SU-DHL-6 (cell line): Measurements from ENCODE around the gene TRIM61.
"Not testable (repeated sequence)": the region's sequence is repeated elsewhere in the genome, so short reads cannot be mapped to it uniquely, and the experiment has no call there.

Experiments
- H2AFZ ChIP-seq: fragments of 200-600 bp; sonication (generic); 2 replicates; pipeline ENCODE4 v1.6.1; 2014; ENCODE audit warnings: low read depth, mild to moderate bottlenecking, moderate library complexity, mixed read lengths, antibody characterized with exemption, low read length; ENCODE audit not compliant: severe bottlenecking
- H3F3A ChIP-seq: fragments of 200-600 bp; shearing (Covaris generic); 2 replicates; pipeline ENCODE4 v1.6.0; 2016; ENCODE audit warnings: antibody characterized with exemption, mild to moderate bottlenecking; ENCODE audit not compliant: insufficient read depth
- H3K27ac ChIP-seq: fragments of 200-600 bp; sonication (generic); 2 replicates; pipeline ENCODE4 v1.5.1; 2016; ENCODE audit warnings: low read depth, mild to moderate bottlenecking, low read length, moderate library complexity, mixed read lengths
- H3K27me3 ChIP-seq: fragments of 200-600 bp; sonication (generic), shearing (Covaris generic); 2 replicates; pipeline ENCODE4 v1.6.0; 2014; ENCODE audit warnings: mild to moderate bottlenecking, low read length
- H3K36me3 ChIP-seq: fragments of 200-600 bp; sonication (generic); 2 replicates; pipeline ENCODE4 v1.6.1; 2014; ENCODE audit warnings: mild to moderate bottlenecking, low read length, mixed read lengths
- H3K4me2 ChIP-seq: fragments of 300-600, 200-600 bp; shearing (Covaris generic), sonication (generic); 2 replicates; pipeline ENCODE4 v1.6.0; 2014; ENCODE audit warnings: low read length, low read depth, mild to moderate bottlenecking; ENCODE audit not compliant: poor library complexity, severe bottlenecking
- H3K4me3 ChIP-seq: fragments of 200-600 bp; sonication (generic); 2 replicates; pipeline ENCODE4 v1.5.1; 2014; ENCODE audit warnings: antibody characterized with exemption, low read length, mild to moderate bottlenecking, mixed read lengths; ENCODE audit not compliant: insufficient read depth, poor library complexity, severe bottlenecking
- H3K79me2 ChIP-seq: fragments of 200-600 bp; sonication (generic); 2 replicates; pipeline ENCODE4 v1.6.1; 2014; ENCODE audit warnings: mild to moderate bottlenecking, low read length, moderate library complexity; ENCODE audit not compliant: insufficient read depth
- H3K9ac ChIP-seq: fragments of 200-600 bp; sonication (generic); 2 replicates; pipeline ENCODE4 v1.7.0; 2014; ENCODE audit warnings: mild to moderate bottlenecking, low read length
- H3K9me2 ChIP-seq: fragments of 200-600 bp; sonication (generic); replicated peaks from 2 replicates; pipeline ENCODE4 v1.6.1; 2014; ENCODE audit warnings: low read length; ENCODE audit not compliant: insufficient read depth
- H3K9me3 ChIP-seq: fragments of 200-600 bp; sonication (generic); 2 replicates; pipeline ENCODE4 v1.6.1; 2014; ENCODE audit warnings: low read length, mixed read lengths; ENCODE audit not compliant: insufficient read depth
- H4K20me1 ChIP-seq: fragments of 200-600 bp; sonication (generic); 2 replicates; pipeline ENCODE4 v1.6.1; 2014; ENCODE audit warnings: low read depth, mild to moderate bottlenecking, antibody characterized with exemption, low read length, moderate library complexity, mixed read lengths
- CTCF ChIP-seq: fragments of 200-600 bp; sonication (generic); IDR thresholded peaks from one replicate; pipeline ENCODE4 v1.5.1; 2017; ENCODE audit warnings: antibody characterized with exemption, mild to moderate bottlenecking, low read length, moderate library complexity; ENCODE audit not compliant: insufficient read depth, poor library complexity, severe bottlenecking
- EZH2phosphoT487 ChIP-seq: fragments of 200-600 bp; sonication (generic), shearing (Covaris generic); conservative IDR thresholded peaks from 2 replicates; pipeline ENCODE4 v1.6.1; 2018; ENCODE audit warnings: mild to moderate bottlenecking, antibody characterized with exemption, low read length, moderate library complexity, mixed read lengths

Gene TRIM61

DNA sequence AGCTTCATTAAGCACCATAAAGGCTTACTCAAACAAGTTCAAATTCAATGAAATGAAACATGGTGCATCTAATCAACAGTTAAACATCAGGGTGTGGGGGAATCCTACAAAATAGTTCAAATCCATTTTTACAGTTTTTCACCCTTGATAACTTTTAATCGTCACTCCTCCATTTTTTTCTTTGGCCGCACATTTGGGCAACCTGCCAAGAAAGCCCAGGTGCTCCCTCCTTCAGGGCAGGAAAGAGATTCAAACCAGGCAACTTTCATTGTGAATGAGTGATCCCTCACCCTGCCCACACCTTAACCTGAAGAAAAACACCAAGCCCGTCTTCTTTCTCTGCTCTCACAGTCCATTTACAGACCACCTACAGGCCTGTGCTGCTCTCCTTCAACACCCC lies 24.9 kb downstream of the TRIM61 start:
- Histone ChIP-seq H3K36me3 (no peaks in the 10 kb centered on the region), H3K9me3 (no peaks in the 10 kb centered on the region), H3K9ac (no peak overlapping the region), H3K4me3 (no peak overlapping the region), H3K9me2 (no peaks in the 10 kb centered on the region), H2AFZ (no peak overlapping the region), H3K27me3 (no peaks in the 10 kb centered on the region), H4K20me1 (no peaks in the 10 kb centered on the region), H3K4me2 (no peak overlapping the region), H3F3A (no peaks in the 10 kb centered on the region), H3K79me2 (no peaks in the 10 kb centered on the region), H3K27ac (no peak overlapping the region)
- TF ChIP-seq CTCF (no peak), EZH2phosphoT487 (no peak)

DNA sequence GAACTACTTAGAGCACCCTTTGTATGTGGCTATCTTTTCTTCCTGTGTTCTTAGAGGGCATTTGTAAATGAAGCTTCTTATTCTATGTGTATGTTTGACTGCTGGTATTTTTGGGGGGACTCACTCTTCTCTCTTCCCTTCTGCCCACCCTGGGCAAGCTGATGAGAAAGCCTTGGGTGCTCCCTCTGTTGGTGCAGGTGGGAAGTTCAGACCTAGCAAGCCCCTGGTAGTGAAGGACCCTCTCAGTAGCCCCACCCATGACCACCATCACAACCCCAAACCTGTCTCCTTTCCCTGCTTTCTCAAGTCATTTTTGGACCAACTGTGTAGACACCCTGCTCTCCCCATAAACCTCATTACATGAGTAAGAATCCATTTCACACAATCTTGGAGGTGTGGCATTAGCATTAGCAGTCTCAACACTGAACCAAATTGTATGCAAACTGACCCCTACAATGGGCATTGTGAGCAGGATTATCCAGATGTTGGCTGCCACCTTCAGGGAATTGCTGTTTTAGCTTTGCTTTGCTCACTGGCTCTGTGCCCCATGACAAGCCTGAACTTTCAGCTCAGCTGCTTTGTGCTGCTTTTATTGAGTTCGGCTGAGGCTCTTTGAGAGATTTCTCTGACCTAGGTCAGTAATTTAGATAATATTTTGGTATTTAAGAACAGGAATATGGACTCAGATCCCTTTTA lies 27.9 kb downstream of the TRIM61 start:
- Histone ChIP-seq H3K27me3 (no peaks in the 10 kb centered on the region), H4K20me1 (no peaks in the 10 kb centered on the region), H3K9me3 (no peaks in the 10 kb centered on the region), H2AFZ (no peak overlapping the region), H3K4me3 (no peak overlapping the region), H3K9ac (no peak overlapping the region), H3K9me2 (no peaks in the 10 kb centered on the region), H3F3A (no peaks in the 10 kb centered on the region), H3K36me3 (no peaks in the 10 kb centered on the region), H3K79me2 (no peaks in the 10 kb centered on the region), H3K27ac (no peak overlapping the region), H3K4me2 (no peak overlapping the region)
- TF ChIP-seq EZH2phosphoT487, result no peak
- no peak for TF ChIP-seq CTCF

- Histone ChIP-seq H3K27me3 (no peaks in the 10 kb centered on the region), H3K79me2 (no peaks in the 10 kb centered on the region), H3K4me3 (no peak overlapping the region), H3K9me2 (no peaks in the 10 kb centered on the region), H3K9ac (no peak overlapping the region), H4K20me1 (no peaks in the 10 kb centered on the region), H3K36me3 (no peaks in the 10 kb centered on the region), H3F3A (no peaks in the 10 kb centered on the region), H2AFZ (no peak overlapping the region), H3K9me3 (no peaks in the 10 kb centered on the region), H3K27ac (no peak overlapping the region), H3K4me2 (no peak overlapping the region)
- no peak for TF ChIP-seq EZH2phosphoT487
- TF ChIP-seq CTCF, result no peak
These were observed 28.5 kb downstream of the TRIM61 start for GRCh38 chr4:164948975-164949374.

GRCh38 chr4:164948006-164948405 lies 29.5 kb downstream of the TRIM61 start:
- H3K27me3 ChIP-seq, H3K9ac ChIP-seq: not testable (repeated sequence)

More at GRCh38 chr4:164948006-164948405, 29.5 kb downstream of the TRIM61 start:
- H3F3A ChIP-seq, H3K4me3 ChIP-seq, H3K4me2 ChIP-seq, H3K79me2 ChIP-seq, H3K9me3 ChIP-seq, H3K9me2 ChIP-seq, H4K20me1 ChIP-seq, H3K27ac ChIP-seq, H2AFZ ChIP-seq, H3K36me3 ChIP-seq: not testable (repeated sequence)
